ENCODE measurements around the gene REV1.

The REV1 gene

GRCh38 chr2:99382143-99382542 lies 107.7 kb downstream of the REV1 start:
- TF ChIP-seq TAF1 (IDR thresholded peaks at IDR 0.05; ENCODE audit: borderline replicate concordance, insufficient read depth, low read length), result no peak
- TF ChIP-seq, protein P1, sequence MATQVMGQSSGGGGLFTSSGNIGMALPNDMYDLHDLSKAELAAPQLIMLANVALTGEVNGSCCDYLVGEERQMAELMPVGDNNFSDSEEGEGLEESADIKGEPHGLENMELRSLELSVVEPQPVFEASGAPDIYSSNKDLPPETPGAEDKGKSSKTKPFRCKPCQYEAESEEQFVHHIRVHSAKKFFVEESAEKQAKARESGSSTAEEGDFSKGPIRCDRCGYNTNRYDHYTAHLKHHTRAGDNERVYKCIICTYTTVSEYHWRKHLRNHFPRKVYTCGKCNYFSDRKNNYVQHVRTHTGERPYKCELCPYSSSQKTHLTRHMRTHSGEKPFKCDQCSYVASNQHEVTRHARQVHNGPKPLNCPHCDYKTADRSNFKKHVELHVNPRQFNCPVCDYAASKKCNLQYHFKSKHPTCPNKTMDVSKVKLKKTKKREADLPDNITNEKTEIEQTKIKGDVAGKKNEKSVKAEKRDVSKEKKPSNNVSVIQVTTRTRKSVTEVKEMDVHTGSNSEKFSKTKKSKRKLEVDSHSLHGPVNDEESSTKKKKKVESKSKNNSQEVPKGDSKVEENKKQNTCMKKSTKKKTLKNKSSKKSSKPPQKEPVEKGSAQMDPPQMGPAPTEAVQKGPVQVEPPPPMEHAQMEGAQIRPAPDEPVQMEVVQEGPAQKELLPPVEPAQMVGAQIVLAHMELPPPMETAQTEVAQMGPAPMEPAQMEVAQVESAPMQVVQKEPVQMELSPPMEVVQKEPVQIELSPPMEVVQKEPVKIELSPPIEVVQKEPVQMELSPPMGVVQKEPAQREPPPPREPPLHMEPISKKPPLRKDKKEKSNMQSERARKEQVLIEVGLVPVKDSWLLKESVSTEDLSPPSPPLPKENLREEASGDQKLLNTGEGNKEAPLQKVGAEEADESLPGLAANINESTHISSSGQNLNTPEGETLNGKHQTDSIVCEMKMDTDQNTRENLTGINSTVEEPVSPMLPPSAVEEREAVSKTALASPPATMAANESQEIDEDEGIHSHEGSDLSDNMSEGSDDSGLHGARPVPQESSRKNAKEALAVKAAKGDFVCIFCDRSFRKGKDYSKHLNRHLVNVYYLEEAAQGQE (IDR thresholded peaks at IDR 0.05; ENCODE audit: insufficient read depth in 1 of 2, low read depth in 2 of 2, low read length in 2 of 2), result no peak

GRCh38 chr2:99380376-99381010 lies 109.3 kb downstream of the REV1 start:
- no peak for TF ChIP-seq POLR2AphosphoS5 (IDR thresholded peaks at IDR 0.05; ENCODE audit: low read depth, low read length)
- TF ChIP-seq, protein P1 (IDR thresholded peaks at IDR 0.05; ENCODE audit: insufficient read depth in 1 of 2, low read depth in 2 of 2, low read length in 2 of 2), result no peak
- TF ChIP-seq FOXP2 (optimal IDR thresholded peaks at IDR 0.05; ENCODE audit: borderline replicate concordance, extremely low read depth, extremely low read length, insufficient read depth), result no peak

GRCh38 chr2:99377879-99378278 lies 111.9 kb downstream of the REV1 start:
- TF ChIP-seq, protein P1 (IDR thresholded peaks at IDR 0.05; ENCODE audit: insufficient read depth in 1 of 2, low read depth in 2 of 2, low read length in 2 of 2), result no peak
- TF ChIP-seq TAF1 (IDR thresholded peaks at IDR 0.05; ENCODE audit: borderline replicate concordance, insufficient read depth, low read length) (no peak), FOXP2 (optimal IDR thresholded peaks at IDR 0.05; ENCODE audit: borderline replicate concordance, extremely low read depth, extremely low read length, insufficient read depth) (no peak), POLR2AphosphoS5 (IDR thresholded peaks at IDR 0.05; ENCODE audit: low read depth, low read length) (no peak), SIN3A (IDR thresholded peaks at IDR 0.05; ENCODE audit: borderline replicate concordance, insufficient read depth, low read length) (no peak)

GRCh38 chr2:99376254-99376864 lies 113.5 kb downstream of the REV1 start:
- TF ChIP-seq FOXP2 (optimal IDR thresholded peaks at IDR 0.05; ENCODE audit: borderline replicate concordance, extremely low read depth, extremely low read length, insufficient read depth), result no peak
- no peak for TF ChIP-seq SIN3A (IDR thresholded peaks at IDR 0.05; ENCODE audit: borderline replicate concordance, insufficient read depth, low read length)
- TF ChIP-seq TAF1 (IDR thresholded peaks at IDR 0.05; ENCODE audit: borderline replicate concordance, insufficient read depth, low read length), result no peak
- no peak for TF ChIP-seq POLR2AphosphoS5 (IDR thresholded peaks at IDR 0.05; ENCODE audit: low read depth, low read length)
- TF ChIP-seq, protein P1 (IDR thresholded peaks at IDR 0.05; ENCODE audit: insufficient read depth in 1 of 2, low read depth in 2 of 2, low read length in 2 of 2), result no peak

GRCh38 chr2:99374747-99375146 lies 115.1 kb downstream of the REV1 start:
- TF ChIP-seq SIN3A (IDR thresholded peaks at IDR 0.05; ENCODE audit: borderline replicate concordance, insufficient read depth, low read length), result no peak
- no peak for TF ChIP-seq TAF1 (IDR thresholded peaks at IDR 0.05; ENCODE audit: borderline replicate concordance, insufficient read depth, low read length)
- TF ChIP-seq, protein P1 (IDR thresholded peaks at IDR 0.05; ENCODE audit: insufficient read depth in 1 of 2, low read depth in 2 of 2, low read length in 2 of 2), result no peak
- no peak for TF ChIP-seq POLR2AphosphoS5 (IDR thresholded peaks at IDR 0.05; ENCODE audit: low read depth, low read length)
- no peak for TF ChIP-seq FOXP2 (optimal IDR thresholded peaks at IDR 0.05; ENCODE audit: borderline replicate concordance, extremely low read depth, extremely low read length, insufficient read depth)
